Measurements from ENCODE around the gene DNAJC5G.

DNA sequence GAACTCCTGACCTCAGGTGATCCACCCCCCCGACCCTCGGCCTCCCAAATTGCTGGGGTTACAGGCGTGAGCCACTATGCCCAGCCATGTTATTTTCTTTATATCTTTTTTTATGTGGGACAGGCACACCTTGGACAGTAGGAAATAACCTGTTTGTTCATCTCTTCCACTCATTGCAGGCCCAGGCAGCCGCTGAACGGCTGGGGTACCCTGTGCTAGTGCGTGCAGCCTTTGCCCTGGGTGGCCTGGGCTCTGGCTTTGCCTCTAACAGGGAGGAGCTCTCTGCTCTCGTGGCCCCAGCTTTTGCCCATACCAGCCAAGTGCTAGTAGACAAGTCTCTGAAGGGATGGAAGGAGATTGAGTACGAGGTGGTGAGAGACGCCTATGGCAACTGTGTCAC, 49.7 kb upstream of the DNAJC5G start:
- TF ChIP-seq POLR2A (IDR thresholded peaks at IDR 0.05): no peak
- TF ChIP-seq, protein P1, sequence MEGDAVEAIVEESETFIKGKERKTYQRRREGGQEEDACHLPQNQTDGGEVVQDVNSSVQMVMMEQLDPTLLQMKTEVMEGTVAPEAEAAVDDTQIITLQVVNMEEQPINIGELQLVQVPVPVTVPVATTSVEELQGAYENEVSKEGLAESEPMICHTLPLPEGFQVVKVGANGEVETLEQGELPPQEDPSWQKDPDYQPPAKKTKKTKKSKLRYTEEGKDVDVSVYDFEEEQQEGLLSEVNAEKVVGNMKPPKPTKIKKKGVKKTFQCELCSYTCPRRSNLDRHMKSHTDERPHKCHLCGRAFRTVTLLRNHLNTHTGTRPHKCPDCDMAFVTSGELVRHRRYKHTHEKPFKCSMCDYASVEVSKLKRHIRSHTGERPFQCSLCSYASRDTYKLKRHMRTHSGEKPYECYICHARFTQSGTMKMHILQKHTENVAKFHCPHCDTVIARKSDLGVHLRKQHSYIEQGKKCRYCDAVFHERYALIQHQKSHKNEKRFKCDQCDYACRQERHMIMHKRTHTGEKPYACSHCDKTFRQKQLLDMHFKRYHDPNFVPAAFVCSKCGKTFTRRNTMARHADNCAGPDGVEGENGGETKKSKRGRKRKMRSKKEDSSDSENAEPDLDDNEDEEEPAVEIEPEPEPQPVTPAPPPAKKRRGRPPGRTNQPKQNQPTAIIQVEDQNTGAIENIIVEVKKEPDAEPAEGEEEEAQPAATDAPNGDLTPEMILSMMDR (IDR thresholded peaks at IDR 0.05): no peak
- no peak for TF ChIP-seq EP300 (IDR thresholded peaks at IDR 0.05)
